ENCODE data around the gene HERPUD1. TPM values are rescaled to one million over a fixed set of nuclear protein-coding genes. Genes with fewer than 3 reads are reported as not detected.

HERPUD1 gene
- total and polyA plus RNA-seq, 5 donors: 94.6 to 126 (median 116) TPM

- intact Hi-C loops (cut with DNase I): no loop called here
- Histone ChIP-seq H3K27me3 (ENCODE audit: control insufficient read depth, insufficient read depth) (no peaks in the 10 kb centered on the region), H3K27ac (ENCODE audit: low read length) (no peak overlapping the region), H3K4me1 (ENCODE audit: control insufficient read depth, insufficient read depth, low read length) (no peaks in the 10 kb centered on the region), H3K4me3 (ENCODE audit: low read length) (no peak overlapping the region), H3K9me3 (ENCODE audit: control insufficient read depth, low read length) (no peaks in the 10 kb centered on the region)
- 41% methylated on average over 2 of the region's 2 CpGs for WGBS
- DNase-seq: no peak
- no peak for ATAC-seq
These were observed 61.3 kb downstream of the HERPUD1 start for GRCh38 chr16:56993204-56993603.

GRCh38 chr16:56994311-56994710 is 62.4 kb downstream of the HERPUD1 start:
- 80% methylated on average over 5 of the region's 5 CpGs for WGBS
- ATAC-seq (no peak), DNase-seq (no peak)
- no peaks in the 10 kb centered on the region for H3K27me3 ChIP-seq (ENCODE audit: control insufficient read depth, insufficient read depth)
- no peak overlapping the region for H3K4me3 ChIP-seq (ENCODE audit: low read length)
- no peak overlapping the region for H3K27ac ChIP-seq (ENCODE audit: low read length)
- intact Hi-C loops (cut with DNase I): no loop called here
- H3K9me3 ChIP-seq (ENCODE audit: control insufficient read depth, low read length): no peaks in the 10 kb centered on the region
- peaks cover 2% of the 10 kb centered on the region for H3K4me1 ChIP-seq (ENCODE audit: control insufficient read depth, insufficient read depth, low read length)

Small RNAs within 50 kb of the gene (microRNA-seq; reads per million reads assigned to microRNA genes)
- gene MIR6863: 0 reads per million in 2 donors

Other genes with a start within 250 kb of the HERPUD1 start
- 100 to 1,000 TPM in 3 of 4 donors, 10 to 100 TPM in 1; 75.7 to 367 (median 180) TPM for gene MT1X, start 249.7 kb upstream of the HERPUD1 start, total RNA-seq
- gene MT1X, start 249.7 kb upstream of the HERPUD1 start, polyA plus RNA-seq: 287 TPM
- gene NUP93, start 202.0 kb upstream of the HERPUD1 start, total RNA-seq: 10 to 100 TPM; 26.7 to 36.0 (median 30.4) TPM
- 18.9 TPM for gene NUP93, start 202.0 kb upstream of the HERPUD1 start, polyA plus RNA-seq
- not detected for gene SLC12A3, start 66.9 kb upstream of the HERPUD1 start, total RNA-seq
- not detected for gene SLC12A3, start 66.9 kb upstream of the HERPUD1 start, polyA plus RNA-seq
- under 1 TPM in 2 of 4 donors, not detected in 2; 0.46 to 0.59 TPM for gene CETP, start 29.8 kb downstream of the HERPUD1 start, total RNA-seq
- 0.34 TPM for gene CETP, start 29.8 kb downstream of the HERPUD1 start, polyA plus RNA-seq
- 10 to 100 TPM in 2 of 4 donors, 1 to 10 TPM in 2; 7.9 to 25.0 (median 13.1) TPM for gene NLRC5, start 57.4 kb downstream of the HERPUD1 start, total RNA-seq
- 8.2 TPM for gene NLRC5, start 57.4 kb downstream of the HERPUD1 start, polyA plus RNA-seq
- gene CPNE2, start 160.4 kb downstream of the HERPUD1 start, total RNA-seq: 10 to 100 TPM; 13.4 to 16.3 (median 13.6) TPM
- 24.7 TPM for gene CPNE2, start 160.4 kb downstream of the HERPUD1 start, polyA plus RNA-seq